HCT116 (cell line): ENCODE results near the gene NCF4.

Source experiments
- CBX3 ChIP-seq: IDR thresholded peaks from 2 replicates; pipeline ENCODE4 v1.6.1; 2012; ENCODE audit warnings: low read depth
- CTCF ChIP-seq, 3 experiments: fragments of 200-600 bp in 1 of 3; sonication (generic) in 1 of 3; IDR thresholded peaks in 2 of 3; conservative IDR thresholded peaks in 1 of 3; 2 replicates each; pipeline ENCODE4 v1.5.1; 2012 to 2017; ENCODE audit warnings: low read depth in 2 of 3, low read length in 2 of 3, antibody characterized with exemption in 1 of 3, borderline replicate concordance in 1 of 3, control low read depth in 1 of 3, mild to moderate bottlenecking in 1 of 3, mixed read lengths in 1 of 3, mixed run types in 1 of 3, moderate library complexity in 1 of 3; ENCODE audit not compliant: insufficient read depth in 1 of 3
- EZH2 ChIP-seq: fragments of 200-600 bp; sonication (generic); IDR thresholded peaks from 2 replicates; pipeline ENCODE4 v1.6.1; 2017; ENCODE audit warnings: antibody characterized with exemption, mixed run types
- EZH2phosphoT487 ChIP-seq: fragments of 200-600 bp; IDR thresholded peaks from 2 replicates; pipeline ENCODE4 v1.6.1; 2018; ENCODE audit warnings: antibody characterized with exemption, borderline replicate concordance
- JUND ChIP-seq: IDR thresholded peaks from 2 replicates; pipeline ENCODE4 v1.6.1; 2012
- MAX ChIP-seq: IDR thresholded peaks from 2 replicates; pipeline ENCODE4 v1.6.1; 2012
- POLR2A ChIP-seq: IDR thresholded peaks from 2 replicates; pipeline ENCODE4 v1.7.0; 2011; ENCODE audit warnings: borderline replicate concordance; ENCODE audit not compliant: insufficient read depth, insufficient read length; ENCODE audit errors: extremely low read depth
- POLR2AphosphoS5 ChIP-seq: IDR thresholded peaks from 2 replicates; pipeline ENCODE4 v1.6.1; 2011; ENCODE audit warnings: mild to moderate bottlenecking, low read depth, low read length, moderate library complexity
- TCF7L2 ChIP-seq: IDR thresholded peaks from 2 replicates; pipeline ENCODE4 v1.7.0; 2011; ENCODE audit warnings: borderline replicate concordance, inconsistent platforms; ENCODE audit not compliant: insufficient read depth, insufficient read length; ENCODE audit errors: extremely low read depth
- YY1 ChIP-seq: IDR thresholded peaks from 2 replicates; pipeline ENCODE4 v1.6.1; 2011; ENCODE audit warnings: low read length, low read depth, moderate library complexity, mild to moderate bottlenecking; ENCODE audit not compliant: insufficient replicate concordance; ENCODE audit errors: extremely low read depth
- ZNF274 ChIP-seq: fragments of 200-500 bp; sonication (Bioruptor generic); IDR thresholded peaks from 2 replicates; pipeline ENCODE4 v1.6.1; 2014; ENCODE audit warnings: mild to moderate bottlenecking, low read depth, low read length, inconsistent platforms

GRCh38 chr22:36893262-36893661 is 32.5 kb downstream of the NCF4 start:
- TF ChIP-seq CTCF (IDR thresholded peaks at IDR 0.05 in 2 of 3, conservative IDR thresholded peaks at IDR 0.05 in 1 of 3; ENCODE audit: borderline replicate concordance in 1 of 3, insufficient read depth in 1 of 3, low read depth in 2 of 3, low read length in 2 of 3) (no peak), JUND (no peak), EZH2phosphoT487 (no peak), YY1 (no peak), POLR2A (no peak), MAX (no peak), TCF7L2 (no peak), POLR2AphosphoS5 (no peak), ZNF274 (no peak), CBX3 (no peak), EZH2 (no peak)
